ENCODE data around the gene RAD18.

Gene RAD18

DNA sequence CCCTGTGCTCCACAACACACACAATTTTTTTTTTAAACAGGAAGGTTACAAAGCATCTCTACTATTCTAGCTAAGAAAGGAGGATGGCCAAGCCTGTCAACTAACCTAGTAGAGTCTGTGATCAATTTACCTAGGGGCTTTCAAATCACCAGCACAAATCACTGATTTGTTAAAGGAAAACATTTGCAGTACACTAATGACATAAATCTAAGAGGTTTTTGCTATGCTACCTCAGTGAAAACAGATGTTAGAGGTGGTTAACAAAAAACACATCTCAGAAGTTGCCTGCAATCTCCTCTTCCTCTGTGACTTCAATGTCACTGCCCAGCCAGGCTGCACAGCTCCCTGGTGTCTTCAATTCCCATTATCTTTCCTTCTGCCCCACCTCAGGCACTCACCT lies 72.0 kb downstream of the RAD18 start:
- Mint-ChIP-seq H3K36me3 (ENCODE audit: insufficient read depth) (peaks cover 10% of the 10 kb centered on the region), H3K4me3 (no peak overlapping the region), H3K27me3 (no peaks in the 10 kb centered on the region), H3K4me1 (ENCODE audit: low read depth in 2 of 2) (no peaks in the 10 kb centered on the region), H3K9me3 (no peaks in the 10 kb centered on the region), H3K27ac (no peak overlapping the region)
- DNase-seq, result no peak
- ATAC-seq (replicated peaks), result no peak

DNA sequence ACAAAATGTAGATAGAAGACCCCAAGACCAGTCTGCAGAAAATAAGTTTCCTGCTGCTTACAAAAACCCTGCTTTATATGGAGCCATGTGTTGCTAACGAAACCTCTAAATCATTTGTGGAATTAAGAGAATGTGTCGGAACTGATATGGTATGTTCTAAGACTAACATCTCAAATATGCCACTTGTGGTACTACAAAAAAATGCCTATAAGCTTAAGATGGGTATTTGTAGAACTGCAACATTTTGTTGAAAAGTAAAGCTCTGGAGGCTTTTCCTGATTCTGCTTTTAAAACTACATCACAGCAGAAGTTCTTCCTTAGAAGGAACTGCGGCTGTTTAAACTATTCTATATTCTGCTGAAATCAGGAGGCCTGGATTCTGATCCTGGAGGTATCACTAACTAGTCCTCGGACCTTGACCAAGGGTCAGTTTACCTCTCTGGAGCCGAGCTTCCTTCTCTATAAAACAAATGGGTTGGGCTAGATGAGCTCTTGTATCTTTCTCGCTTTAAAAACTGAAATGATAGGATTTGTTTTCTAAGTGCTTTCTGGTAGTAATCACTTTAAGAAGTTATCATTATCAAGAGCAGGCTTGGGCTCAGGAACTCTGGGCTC lies 74.9 kb downstream of the RAD18 start:
- no peak overlapping the region for H3K27ac Mint-ChIP-seq

DNA sequence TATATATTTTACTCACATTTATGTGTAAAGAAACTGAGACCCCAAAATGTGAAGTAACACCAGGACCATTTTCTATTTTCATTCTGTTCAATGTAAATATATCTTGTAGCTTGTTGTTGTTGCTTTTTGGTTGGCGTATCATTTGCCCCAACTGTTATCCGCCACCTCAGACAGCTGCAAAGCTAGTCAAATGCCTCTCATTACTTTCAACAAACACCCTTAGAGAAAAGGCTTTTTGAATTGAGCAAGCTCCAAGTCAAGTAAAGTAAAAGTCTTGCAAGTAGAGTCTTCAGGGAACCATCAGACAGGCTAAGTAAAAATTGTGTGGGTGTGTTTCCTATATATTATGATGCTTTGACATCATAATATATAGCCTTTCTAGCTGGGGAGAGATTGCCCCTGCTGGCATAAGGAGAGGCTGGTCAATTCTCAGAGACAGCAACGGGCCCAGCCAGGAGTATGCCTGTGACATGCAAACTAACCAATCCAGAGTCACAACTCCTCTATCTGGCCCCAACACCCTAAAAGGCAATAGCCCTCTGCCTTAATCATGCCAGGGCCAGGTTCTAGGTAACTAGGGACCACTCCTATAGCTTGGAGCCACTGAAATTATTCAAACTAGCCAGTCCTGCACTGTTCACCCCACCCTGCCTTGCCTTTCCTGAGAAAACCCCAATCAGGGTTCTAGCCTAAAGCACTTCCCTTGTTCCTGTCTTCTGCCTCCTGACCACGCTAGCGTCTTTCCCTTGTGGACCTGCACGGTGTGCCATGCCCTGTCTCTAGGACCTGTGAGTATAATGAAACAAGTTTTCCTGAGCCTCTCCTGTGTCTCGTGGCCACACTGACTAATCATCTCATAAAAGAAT lies 75.6 kb downstream of the RAD18 start:
- Mint-ChIP-seq H3K9me3 (no peaks in the 10 kb centered on the region), H3K4me1 (ENCODE audit: low read depth in 2 of 2) (no peaks in the 10 kb centered on the region), H3K27me3 (no peaks in the 10 kb centered on the region), H3K4me3 (no peak overlapping the region), H3K27ac (no peak overlapping the region), H3K36me3 (ENCODE audit: insufficient read depth) (peaks cover 5% of the 10 kb centered on the region)
- DNase-seq, result no peak
- ATAC-seq (replicated peaks), result no peak

More for the DNA sequence above, 74.9 kb downstream of the RAD18 start:
- DNase-seq (no peak), ATAC-seq (replicated peaks) (no peak)
- Mint-ChIP-seq H3K27me3 (no peaks in the 10 kb centered on the region), H3K4me3 (no peak overlapping the region), H3K36me3 (ENCODE audit: insufficient read depth) (peaks cover 5% of the 10 kb centered on the region), H3K4me1 (ENCODE audit: low read depth in 2 of 2) (no peaks in the 10 kb centered on the region), H3K9me3 (no peaks in the 10 kb centered on the region)

DNA sequence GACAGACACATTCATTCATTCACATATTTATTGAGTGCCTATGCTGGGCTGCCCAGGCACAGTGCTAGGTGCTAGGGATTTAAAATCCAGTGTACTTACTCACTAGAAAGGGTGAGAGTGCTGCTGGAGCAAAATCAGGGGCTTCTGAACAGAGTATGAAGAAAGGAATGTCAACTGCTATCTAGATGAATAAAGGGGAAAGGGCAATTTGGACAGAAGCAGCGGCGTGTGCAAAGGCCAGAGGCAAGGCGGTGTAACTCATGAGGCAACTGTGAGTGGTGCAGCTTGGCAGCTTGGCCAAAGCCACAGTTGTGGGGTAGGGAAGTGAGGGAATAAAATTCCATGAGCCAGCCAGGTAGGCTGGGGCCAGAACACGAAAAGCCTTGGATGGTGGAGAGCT lies 76.7 kb downstream of the RAD18 start:
- Mint-ChIP-seq H3K36me3 (ENCODE audit: insufficient read depth) (peaks cover 5% of the 10 kb centered on the region), H3K4me3 (no peak overlapping the region), H3K27ac (no peak overlapping the region), H3K27me3 (no peaks in the 10 kb centered on the region), H3K4me1 (ENCODE audit: low read depth in 2 of 2) (no peaks in the 10 kb centered on the region), H3K9me3 (no peaks in the 10 kb centered on the region)
- ATAC-seq (replicated peaks) (no peak), DNase-seq (no peak)

DNA sequence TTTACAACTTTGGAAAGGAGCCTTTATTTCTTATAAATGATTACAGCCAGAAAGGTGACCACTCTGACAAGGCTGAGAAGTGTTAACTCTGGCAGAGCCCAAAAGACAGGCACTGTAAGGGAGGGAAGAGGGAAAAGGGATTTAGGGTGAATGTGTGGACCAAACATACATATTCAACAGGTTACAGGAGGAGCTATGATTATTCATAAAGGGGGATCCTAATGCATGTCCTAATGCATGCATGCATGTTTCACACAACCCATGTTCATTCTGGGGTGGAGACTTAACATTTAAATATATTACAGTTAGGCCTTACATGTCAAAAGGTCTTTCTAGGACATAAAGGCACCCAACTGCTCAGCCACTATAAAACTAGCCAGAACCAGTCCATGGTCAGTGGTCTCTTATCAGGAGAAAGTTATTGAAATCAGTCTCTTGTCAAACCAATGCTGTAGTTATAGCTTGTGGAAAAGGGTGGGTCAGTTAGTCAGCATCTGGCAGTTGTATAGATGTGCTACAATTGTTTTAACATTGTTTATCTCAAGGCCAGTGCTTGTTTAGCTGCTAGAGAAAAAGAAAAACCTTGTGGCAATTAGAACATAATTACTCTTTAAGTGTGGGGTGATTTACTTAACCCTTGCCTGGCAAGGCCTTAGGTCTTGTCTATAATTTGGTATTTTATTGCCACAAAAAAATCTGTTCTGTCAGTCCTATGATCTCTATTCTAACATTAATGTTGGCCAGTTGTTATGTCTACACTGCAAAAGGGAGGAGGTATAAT lies 77.5 kb downstream of the RAD18 start:
- Mint-ChIP-seq H3K9me3 (no peaks in the 10 kb centered on the region), H3K27me3 (no peaks in the 10 kb centered on the region), H3K4me3 (no peak overlapping the region), H3K4me1 (ENCODE audit: low read depth in 2 of 2) (no peaks in the 10 kb centered on the region), H3K27ac (no peak overlapping the region), H3K36me3 (ENCODE audit: insufficient read depth) (peaks cover 5% of the 10 kb centered on the region)
- no peak for ATAC-seq (replicated peaks)
- DNase-seq, result no peak

DNA sequence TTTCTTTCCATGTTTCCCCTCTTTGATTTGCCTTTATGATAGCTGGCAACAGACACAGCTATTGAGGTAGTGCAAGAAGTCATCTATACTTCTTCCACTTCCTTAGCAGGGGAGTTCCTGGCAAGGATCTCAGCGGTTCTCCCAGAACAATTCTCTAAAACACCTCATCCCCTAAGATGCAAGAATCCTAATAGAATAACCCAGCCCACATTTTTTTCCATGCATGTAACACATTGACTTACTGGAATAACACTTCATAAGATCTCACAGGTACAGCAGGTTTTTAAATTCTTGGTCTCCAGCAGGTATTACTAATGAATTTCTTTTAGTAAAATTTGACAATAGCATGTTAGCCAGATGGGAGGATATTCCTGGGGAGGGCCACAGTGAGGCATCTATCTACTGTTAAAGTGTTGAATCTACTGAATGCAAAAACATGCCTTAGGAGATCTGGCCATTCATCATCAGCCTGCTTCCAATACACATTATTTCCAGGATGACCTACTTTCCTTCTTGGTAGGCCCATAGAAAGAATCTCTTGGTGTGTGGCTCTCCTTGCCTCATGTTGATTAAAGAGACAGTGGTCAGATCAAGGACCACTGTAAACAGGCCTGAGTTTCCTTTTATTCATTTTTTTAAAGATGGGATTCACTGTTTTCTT lies 78.5 kb downstream of the RAD18 start:
- Mint-ChIP-seq H3K4me1 (ENCODE audit: low read depth in 2 of 2) (no peaks in the 10 kb centered on the region), H3K27ac (no peak overlapping the region), H3K27me3 (no peaks in the 10 kb centered on the region), H3K4me3 (no peak overlapping the region), H3K36me3 (ENCODE audit: insufficient read depth) (peaks cover 2% of the 10 kb centered on the region), H3K9me3 (no peaks in the 10 kb centered on the region)
- ATAC-seq (replicated peaks) (no peak), DNase-seq (no peak)

DNA sequence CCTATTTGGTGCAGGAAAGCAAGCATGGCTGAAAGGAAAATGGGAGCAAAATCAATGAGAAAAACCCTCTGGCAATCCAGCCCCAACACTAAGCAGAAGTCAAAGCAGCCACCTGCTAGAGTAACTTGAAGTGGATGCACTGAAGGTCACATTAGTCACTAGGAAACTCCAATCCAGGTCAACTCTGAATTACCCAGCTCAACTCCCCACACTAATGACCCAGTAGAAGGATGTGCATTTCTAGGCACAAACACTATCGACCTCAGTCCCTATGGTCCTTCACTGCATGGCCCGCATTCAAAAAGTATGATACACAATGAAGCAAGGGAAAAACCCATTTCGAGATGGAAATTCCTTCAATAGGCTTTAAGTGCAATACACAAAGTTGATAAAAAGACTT lies 80.6 kb downstream of the RAD18 start:
- Mint-ChIP-seq H3K36me3 (ENCODE audit: insufficient read depth) (peaks cover 2% of the 10 kb centered on the region), H3K27ac (no peak overlapping the region), H3K9me3 (no peaks in the 10 kb centered on the region), H3K4me1 (ENCODE audit: low read depth in 2 of 2) (no peaks in the 10 kb centered on the region), H3K4me3 (no peak overlapping the region), H3K27me3 (no peaks in the 10 kb centered on the region)
- ATAC-seq (replicated peaks) (no peak), DNase-seq (no peak)

DNA sequence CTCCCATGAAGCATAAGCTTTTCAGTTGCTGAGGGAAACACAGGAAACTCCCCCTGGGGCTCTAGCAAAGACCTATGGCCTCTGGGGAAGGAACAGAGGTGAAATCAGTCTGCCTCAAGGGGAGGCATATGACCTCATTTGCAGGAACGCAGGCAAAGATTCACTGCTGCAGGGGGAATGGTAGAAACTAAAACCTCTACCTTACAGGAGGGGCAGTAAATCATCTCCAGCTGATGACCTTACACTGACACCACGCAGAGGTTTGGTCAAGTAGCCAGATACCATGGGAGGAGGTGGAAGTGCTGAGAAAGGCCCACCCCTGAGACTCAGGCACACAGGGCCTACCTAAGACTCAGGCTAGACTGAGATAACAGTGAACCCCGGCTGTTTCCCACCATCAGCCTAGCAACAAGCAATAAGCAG lies 81.1 kb downstream of the RAD18 start:
- no peaks in the 10 kb centered on the region for H3K27me3 Mint-ChIP-seq
- no peak overlapping the region for H3K4me3 Mint-ChIP-seq
- no peaks in the 10 kb centered on the region for H3K9me3 Mint-ChIP-seq
- peaks cover 2% of the 10 kb centered on the region for H3K36me3 Mint-ChIP-seq (ENCODE audit: insufficient read depth)
- no peak for ATAC-seq (replicated peaks)
- H3K4me1 Mint-ChIP-seq (ENCODE audit: low read depth in 2 of 2), result no peaks in the 10 kb centered on the region
- no peak for DNase-seq
- peak overlapping the region in 1 of 2 donors; percentile 49 for H3K27ac Mint-ChIP-seq

DNA sequence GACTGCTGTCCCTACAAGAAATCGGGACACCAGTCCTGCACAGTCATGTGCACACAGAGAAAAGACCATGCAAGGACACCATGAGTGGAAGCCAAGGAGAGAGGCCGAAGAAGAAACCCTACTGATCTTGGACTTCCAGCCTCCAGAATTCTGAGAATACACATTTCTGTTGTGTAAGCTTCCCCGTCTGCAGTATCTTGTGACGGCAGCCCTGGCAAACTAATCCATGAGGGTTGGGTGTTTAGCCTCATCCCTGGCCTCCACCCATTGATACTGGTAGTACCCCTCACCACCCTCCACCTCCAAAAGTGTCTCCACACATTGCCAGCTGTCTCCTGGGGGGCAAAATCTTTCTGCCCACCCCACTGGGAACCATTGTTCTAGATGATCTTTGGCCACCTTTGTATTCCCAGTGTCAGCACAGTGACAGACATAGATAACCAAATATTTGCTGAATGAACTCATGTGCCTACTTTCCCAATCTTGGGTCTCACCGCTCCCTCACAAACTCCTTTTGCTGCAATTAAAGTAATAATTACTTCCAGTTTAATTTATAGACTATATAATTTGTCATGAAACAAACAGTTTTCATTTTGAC lies 83.8 kb downstream of the RAD18 start:
- DNase-seq (no peak), ATAC-seq (replicated peaks) (no peak)
- no peak overlapping the region for H3K27ac Mint-ChIP-seq
- H3K4me3 Mint-ChIP-seq, result no peak overlapping the region
- no peaks in the 10 kb centered on the region for H3K36me3 Mint-ChIP-seq (ENCODE audit: insufficient read depth)
- H3K4me1 Mint-ChIP-seq (ENCODE audit: low read depth in 2 of 2), result no peaks in the 10 kb centered on the region
- H3K27me3 Mint-ChIP-seq, result no peaks in the 10 kb centered on the region
- no peaks in the 10 kb centered on the region for H3K9me3 Mint-ChIP-seq

DNA sequence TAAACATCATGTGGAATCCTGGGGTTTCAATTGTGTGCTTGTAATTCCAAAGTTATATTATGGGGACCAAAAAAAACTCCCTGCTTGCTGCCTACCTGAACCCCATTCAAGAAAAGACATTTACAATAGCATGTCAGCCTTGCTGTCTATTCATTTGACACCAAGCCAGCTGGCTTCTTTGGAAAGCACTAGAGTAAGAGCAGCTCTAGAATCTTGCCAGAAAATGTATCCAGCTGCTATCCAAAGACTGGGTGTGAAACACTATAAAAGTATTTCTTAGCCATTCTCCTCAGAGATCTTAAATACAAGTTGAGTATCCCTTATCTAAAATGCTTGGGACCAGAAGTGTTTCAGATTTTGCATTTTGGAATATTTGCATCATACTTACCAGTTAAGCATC lies 87.4 kb downstream of the RAD18 start:
- DNase-seq (no peak), ATAC-seq (replicated peaks) (no peak)
- Mint-ChIP-seq H3K27me3 (no peaks in the 10 kb centered on the region), H3K36me3 (ENCODE audit: insufficient read depth) (no peaks in the 10 kb centered on the region), H3K4me1 (ENCODE audit: low read depth in 2 of 2) (no peaks in the 10 kb centered on the region), H3K4me3 (no peak overlapping the region), H3K27ac (no peak overlapping the region), H3K9me3 (peaks cover 0 to 1% of the 10 kb centered on the region in 2 donors)

DNA sequence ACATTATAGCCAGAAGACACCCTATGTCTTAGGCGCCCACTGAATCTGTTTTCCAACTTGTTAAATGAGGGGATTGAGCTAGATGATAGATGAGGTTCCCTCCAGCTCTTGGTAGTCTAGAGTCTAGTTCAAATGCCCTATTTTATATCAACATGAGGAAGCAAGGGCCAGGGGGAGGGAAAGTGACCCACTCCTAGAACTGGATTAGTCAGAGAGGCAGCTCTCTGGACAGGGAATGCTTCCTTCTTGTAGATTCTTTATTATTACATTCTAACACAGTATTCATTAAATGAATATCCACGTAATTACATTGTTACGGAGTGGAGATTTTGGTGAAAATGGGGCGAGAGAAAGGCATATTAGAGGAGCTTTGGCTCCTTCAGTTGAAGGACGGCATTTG lies 89.5 kb downstream of the RAD18 start:
- H3K9me3 Mint-ChIP-seq, result peaks cover 0 to 2% of the 10 kb centered on the region in 2 donors
- H3K27me3 Mint-ChIP-seq, result no peaks in the 10 kb centered on the region
- no peaks in the 10 kb centered on the region for H3K36me3 Mint-ChIP-seq (ENCODE audit: insufficient read depth)
- no peaks in the 10 kb centered on the region for H3K4me1 Mint-ChIP-seq (ENCODE audit: low read depth in 2 of 2)
- ATAC-seq (replicated peaks) (no peak), DNase-seq (no peak)
- no peak overlapping the region for H3K4me3 Mint-ChIP-seq
- H3K27ac Mint-ChIP-seq, result no peak overlapping the region

DNA sequence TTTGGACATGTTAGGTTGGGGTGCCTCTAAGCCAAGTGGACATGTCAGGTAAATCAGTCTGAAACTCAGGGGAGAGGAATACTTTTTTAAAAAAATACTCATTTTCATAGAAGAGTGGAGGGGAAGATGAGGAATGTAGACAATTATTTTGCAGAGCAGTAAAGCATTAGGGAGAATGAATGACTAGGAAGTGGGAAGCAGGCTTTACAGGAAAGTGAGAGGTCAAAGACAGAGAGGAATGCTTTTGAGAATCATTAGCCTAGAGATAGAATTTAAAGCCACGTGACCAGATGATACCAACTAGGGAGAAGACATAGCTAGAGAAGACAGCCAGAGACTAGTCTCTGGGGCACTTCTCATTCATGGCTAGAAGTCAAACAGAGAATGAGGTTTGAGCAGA lies 91.0 kb downstream of the RAD18 start:
- DNase-seq (no peak), ATAC-seq (replicated peaks) (no peak)
- Mint-ChIP-seq H3K27ac (no peak overlapping the region), H3K4me3 (no peak overlapping the region), H3K4me1 (ENCODE audit: low read depth in 2 of 2) (no peaks in the 10 kb centered on the region), H3K36me3 (ENCODE audit: insufficient read depth) (no peaks in the 10 kb centered on the region), H3K9me3 (peaks cover 0 to 2% of the 10 kb centered on the region in 2 donors), H3K27me3 (no peaks in the 10 kb centered on the region)

DNA sequence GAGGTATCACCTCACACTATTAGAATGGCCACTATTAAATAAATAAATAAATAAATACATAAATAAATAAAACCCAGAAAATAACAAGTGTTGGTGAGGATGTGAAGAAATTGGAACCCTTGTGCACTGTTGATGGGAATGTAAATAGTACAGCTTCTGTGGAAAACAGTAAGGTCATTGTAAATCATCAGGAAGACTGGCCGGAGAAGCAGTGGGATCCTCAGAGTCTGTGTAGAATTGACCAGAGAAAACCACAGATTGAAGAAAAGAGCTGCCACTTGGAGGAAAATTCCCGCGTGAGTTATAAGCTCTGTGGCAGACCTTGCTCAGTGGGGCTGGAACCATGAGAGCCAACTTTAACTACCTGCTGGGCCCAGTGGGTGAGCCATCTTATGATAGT lies 92.0 kb downstream of the RAD18 start:
- Mint-ChIP-seq H3K4me3 (no peak overlapping the region), H3K9me3 (peaks cover 0 to 2% of the 10 kb centered on the region in 2 donors), H3K36me3 (ENCODE audit: insufficient read depth) (no peaks in the 10 kb centered on the region), H3K27me3 (no peaks in the 10 kb centered on the region), H3K27ac (no peak overlapping the region), H3K4me1 (ENCODE audit: low read depth in 2 of 2) (no peaks in the 10 kb centered on the region)
- ATAC-seq (replicated peaks) (no peak), DNase-seq (no peak)
